K562 (cell line): ENCODE results near the gene NEXN. TPM values are rescaled to one million over a fixed set of nuclear protein-coding genes. Genes with fewer than 3 reads are reported as not detected.

Source experiments
- ATAC-seq: fragments of 200-7000 bp; cut with Tn5 transposase; 3 replicates; pipeline ENCODE4 v1.9.1; 2020; ENCODE audit warnings: moderate library complexity
- BruUV-seq: library from RNA; stranded (reverse); fragments of 400-500 nt; replicated peaks from 2 replicates; lab custom pipeline; 2021; lab: Mats Ljungman, UMichigan
- CTCF ChIA-PET: fragments of 300-600 bp; formaldehyde crosslinking; extraction: SDS; loops from one replicate; lab custom pipeline; 2021; ENCODE audit warnings: low intra/inter-chr PET ratio; lab: Yijun Ruan, JAX
- POLR2A ChIA-PET: fragments of 300-600, 350-650 bp; sonication (Branson Sonifier 250); formaldehyde crosslinking; extraction: SDS; loops from one replicate; lab custom pipeline; 2021; ENCODE audit warnings: antibody characterized with exemption, inconsistent platforms; lab: Yijun Ruan, JAX
- DNase-seq, 4 experiments: peaks; one replicate each; pipeline versions ENCODE4 v3.0.0 to v3.0.0-alpha.2; 2011 to 2018; ENCODE audit warnings: low spot score in 3 of 4, mixed read lengths in 3 of 4; ENCODE audit errors: extremely low read depth in 1 of 4
- FAIRE-seq: peaks from 2 replicates; lab custom pipeline; 2011; peaks lifted over from hg19 to GRCh38; lab: Jason Lieb, UNC
- H2AFZ ChIP-seq: 2 replicates; pipeline ENCODE4 v1.6.0; 2011; ENCODE audit warnings: low read depth, low read length, control low read depth, inconsistent platforms
- H3K27ac ChIP-seq: fragments of 200-600 bp; 3 replicates; pipeline ENCODE4 v1.8.0; 2011; ENCODE audit warnings: low read depth, mild to moderate bottlenecking, control low read depth, inconsistent platforms, low read length, moderate library complexity, mixed read lengths; ENCODE audit errors: extremely low read depth
- H3K27me3 ChIP-seq, 2 experiments: fragments of 300-600 bp in 1 of 2; 2 replicates in 1 of 2; 3 replicates in 1 of 2; pipeline versions ENCODE4 v1.6.0 to v1.8.0; 2011; ENCODE audit warnings: inconsistent platforms in 2 of 2, low read length in 2 of 2, mild to moderate bottlenecking in 1 of 2, mixed read lengths in 1 of 2, moderate library complexity in 1 of 2; ENCODE audit not compliant: control insufficient read depth in 2 of 2, insufficient read depth in 2 of 2
- H3K36me3 ChIP-seq: fragments of 300-600 bp; 3 replicates; pipeline ENCODE4 v1.8.0; 2011; ENCODE audit warnings: mild to moderate bottlenecking, low read length, inconsistent platforms; ENCODE audit not compliant: control insufficient read depth, insufficient read depth
- H3K4me1 ChIP-seq, 2 experiments: fragments of 200-600 bp in 1 of 2; replicated peaks in 1 of 2; 2 replicates in 1 of 2; 3 replicates in 1 of 2; pipeline versions ENCODE4 v1.5.1 to v1.8.0; 2011; ENCODE audit warnings: inconsistent platforms in 2 of 2, low read length in 2 of 2, mild to moderate bottlenecking in 1 of 2, mixed read lengths in 1 of 2, moderate library complexity in 1 of 2; ENCODE audit not compliant: control insufficient read depth in 2 of 2, insufficient read depth in 2 of 2
- H3K4me2 ChIP-seq: 2 replicates; pipeline ENCODE4 v1.6.1; 2011; ENCODE audit warnings: low read length, control low read depth, inconsistent platforms, mixed read lengths; ENCODE audit not compliant: insufficient read depth
- H3K4me3 ChIP-seq: fragments of 200-600 bp; sonication (generic), shearing (Covaris generic); 2 replicates; pipeline ENCODE4 v1.5.1; 2016; ENCODE audit warnings: control low read depth, inconsistent platforms
- H3K79me2 ChIP-seq: fragments of 200-600 bp; 3 replicates; pipeline ENCODE4 v1.8.0; 2011; ENCODE audit warnings: low read length, inconsistent platforms; ENCODE audit not compliant: control insufficient read depth, insufficient read depth
- H3K9ac ChIP-seq, 2 experiments: 2 replicates each; pipeline versions ENCODE4 v1.6.0 to v1.6.1; 2011; ENCODE audit warnings: low read depth in 2 of 2, low read length in 2 of 2, control low read depth in 1 of 2, inconsistent platforms in 1 of 2, mild to moderate bottlenecking in 1 of 2, mixed read lengths in 1 of 2; ENCODE audit not compliant: insufficient read depth in 1 of 2
- H3K9me1 ChIP-seq: one replicate; pipeline ENCODE4 v1.6.0; 2011; ENCODE audit warnings: inconsistent platforms, mild to moderate bottlenecking, low read length, moderate library complexity; ENCODE audit not compliant: control insufficient read depth, insufficient read depth
- H3K9me3 ChIP-seq: replicated peaks from 2 replicates; pipeline ENCODE4 v1.5.1; 2011; ENCODE audit warnings: low read depth, low read length, inconsistent platforms; ENCODE audit not compliant: control insufficient read depth, insufficient read depth
- H4K20me1 ChIP-seq: replicated peaks from 2 replicates; pipeline ENCODE4 v1.6.1; 2011; ENCODE audit warnings: low read length, inconsistent platforms, mixed read lengths; ENCODE audit not compliant: control insufficient read depth, insufficient read depth
- MCM5 ChIP-seq: fragments of 450-650 bp; IDR thresholded peaks from 2 replicates; pipeline ENCODE4 v1.6.1; 2016; ENCODE audit warnings: low read depth
- MTA3 ChIP-seq: fragments of 450-650 bp; formaldehyde crosslinking; IDR thresholded peaks from 2 replicates; pipeline ENCODE4 v1.6.1; 2017; ENCODE audit warnings: mild to moderate bottlenecking, borderline replicate concordance
- NFE2 ChIP-seq: IDR thresholded peaks from 2 replicates; pipeline ENCODE4 v1.6.1; 2014; ENCODE audit warnings: antibody characterized with exemption, low read depth
- SMC3 ChIP-seq: conservative IDR thresholded peaks from 2 replicates; pipeline ENCODE4 v1.6.1; 2011; ENCODE audit warnings: low read depth, low read length, improper control_type of control experiment; ENCODE audit not compliant: insufficient read depth
- ZBTB1 ChIP-seq: sonication (generic); formaldehyde crosslinking; IDR thresholded peaks from 2 replicates; pipeline ENCODE4 v1.8.1; 2023; ENCODE audit warnings: missing genetic modification reagents, low read depth, mild to moderate bottlenecking, borderline replicate concordance
- ZNF12 ChIP-seq: sonication (generic); formaldehyde crosslinking; IDR thresholded peaks from 2 replicates; pipeline ENCODE4 v1.4.0; 2020; ENCODE audit warnings: mild to moderate bottlenecking, missing genetic modification reagents
- ZNF23 ChIP-seq: fragments of 250-450 bp; sonication (Bioruptor Pico); IDR thresholded peaks from 2 replicates; pipeline ENCODE4 v1.4.0; 2020; ENCODE audit warnings: mild to moderate bottlenecking
- WGBS: fragments of 100-300 bp; shearing (Covaris generic); methylation state at CpG from one replicate; pipeline ENCODE4 v1.1.6; 2016; ENCODE audit warnings: low coverage, mixed read lengths; ENCODE audit not compliant: insufficient coverage; ENCODE audit errors: missing lambda C conversion rate; 5-methylcytosine and 5-hydroxymethylcytosine counted together
- in situ Hi-C: fragments of 300-500 bp; cut with MboI; formaldehyde crosslinking; loops from 4 replicates; pipeline ENCODE4 v1.15.0; 2018; ENCODE audit warnings: inconsistent platforms, mixed read lengths
- intact Hi-C: fragments of 100-400 bp; cut with micrococcal nuclease; formaldehyde crosslinking; loops from 2 replicates; pipeline ENCODE4 v1.14.2; 2022
- polyA plus RNA-seq, 8 experiments: library from polyadenylated mRNA; depleted of rRNA in 4 of 8; stranded (reverse) in 5 of 8; unstranded in 3 of 8; fragments of >200 nt; fragmentation: Nextera tagmentation in 2 of 8; fragmentation: Illumina TruSeq in 1 of 8; extraction: Ambion mirVana in 2 of 8; extraction: Trizol in 1 of 8; gene quantifications; 2 replicates each; pipeline versions ENCODE4 v1.2.1 to v1.2.3, GENCODE V29; 2011 to 2014; ENCODE audit warnings: inconsistent platforms in 1 of 8, missing spikeins in 1 of 8
- total RNA-seq, 7 experiments: library from RNA; depleted of rRNA in 6 of 7; stranded (reverse); fragments of >200 nt in 6 of 7; fragmentation: Illumina TruSeq in 2 of 7; extraction: Trizol in 2 of 7; gene quantifications; 2 replicates each; pipeline versions ENCODE4 v1.2.1 to v1.2.3, GENCODE V29; 2011 to 2021; ENCODE audit warnings: low replicate concordance in 1 of 7
- TF ChIP-seq, protein P1 (sequence below): fragments of 450-650 bp; IDR thresholded peaks from 2 replicates; pipeline ENCODE4 v1.6.1; 2017; ENCODE audit warnings: mild to moderate bottlenecking, moderate library complexity
- TF ChIP-seq, protein P2 (sequence below): fragments of 450-650 bp; IDR thresholded peaks from 2 replicates; pipeline ENCODE4 v1.6.1; 2016; ENCODE audit warnings: mild to moderate bottlenecking, moderate library complexity
- TF ChIP-seq, protein P3 (sequence below): fragments of 450-650 bp; formaldehyde crosslinking; IDR thresholded peaks from 2 replicates; pipeline ENCODE4 v1.4.0; 2020; ENCODE audit warnings: mild to moderate bottlenecking

The NEXN gene
- total and polyA plus RNA-seq, 9 of the 15 experiments (the other 6 are each of a cell fraction or from before 2014, with no cell fraction given): 0.18 to 1.8 (median 0.76) TPM

DNA sequence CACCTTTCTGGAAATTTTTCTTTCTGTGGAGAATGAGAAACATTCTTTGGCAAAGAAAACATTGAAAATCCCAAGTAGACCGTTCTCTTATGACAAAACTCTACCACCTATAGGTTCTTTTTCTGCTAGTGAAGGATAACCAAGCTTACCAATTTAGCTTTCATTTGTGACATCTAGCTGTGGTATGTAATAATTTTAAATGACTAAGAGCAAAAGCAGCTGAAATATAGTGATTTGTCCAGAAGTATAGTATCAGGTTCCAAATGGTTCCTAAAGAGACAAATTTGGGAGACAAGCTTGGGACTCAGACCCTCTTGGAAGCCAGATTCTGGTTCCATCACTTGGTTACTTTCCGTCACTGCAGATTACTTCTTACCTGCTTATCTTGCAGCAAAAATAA is 66.1 kb downstream of the NEXN start:
- 95% methylated on average over 2 of the region's 2 CpGs for WGBS
- Histone ChIP-seq H3K27me3 (no peaks in the 10 kb centered on the region), H3K9me3 (no peaks in the 10 kb centered on the region), H3K9me1 (no peaks in the 10 kb centered on the region)
- POLR2A ChIA-PET: interaction anchor here (0.8 to 1.4 kb wide), 5 partner anchors 10 to 24 kb away, joined by 3 to 6 read pairs (median 3); partner anchors contain the start of gene FUBP1
- intact Hi-C loops: no loop called here
- in situ Hi-C loops: no loop called here
- TF ChIP-seq MTA3 (no peak), ZNF12 (CRISPR knock-in tag) (no peak), SMC3 (no peak), NFE2 (no peak), MCM5 (no peak), ZNF23 (no peak), ZBTB1 (CRISPR knock-in tag) (no peak)
- TF ChIP-seq, protein P1, sequence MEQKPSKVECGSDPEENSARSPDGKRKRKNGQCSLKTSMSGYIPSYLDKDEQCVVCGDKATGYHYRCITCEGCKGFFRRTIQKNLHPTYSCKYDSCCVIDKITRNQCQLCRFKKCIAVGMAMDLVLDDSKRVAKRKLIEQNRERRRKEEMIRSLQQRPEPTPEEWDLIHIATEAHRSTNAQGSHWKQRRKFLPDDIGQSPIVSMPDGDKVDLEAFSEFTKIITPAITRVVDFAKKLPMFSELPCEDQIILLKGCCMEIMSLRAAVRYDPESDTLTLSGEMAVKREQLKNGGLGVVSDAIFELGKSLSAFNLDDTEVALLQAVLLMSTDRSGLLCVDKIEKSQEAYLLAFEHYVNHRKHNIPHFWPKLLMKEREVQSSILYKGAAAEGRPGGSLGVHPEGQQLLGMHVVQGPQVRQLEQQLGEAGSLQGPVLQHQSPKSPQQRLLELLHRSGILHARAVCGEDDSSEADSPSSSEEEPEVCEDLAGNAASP: no peak
- TF ChIP-seq, protein P2, sequence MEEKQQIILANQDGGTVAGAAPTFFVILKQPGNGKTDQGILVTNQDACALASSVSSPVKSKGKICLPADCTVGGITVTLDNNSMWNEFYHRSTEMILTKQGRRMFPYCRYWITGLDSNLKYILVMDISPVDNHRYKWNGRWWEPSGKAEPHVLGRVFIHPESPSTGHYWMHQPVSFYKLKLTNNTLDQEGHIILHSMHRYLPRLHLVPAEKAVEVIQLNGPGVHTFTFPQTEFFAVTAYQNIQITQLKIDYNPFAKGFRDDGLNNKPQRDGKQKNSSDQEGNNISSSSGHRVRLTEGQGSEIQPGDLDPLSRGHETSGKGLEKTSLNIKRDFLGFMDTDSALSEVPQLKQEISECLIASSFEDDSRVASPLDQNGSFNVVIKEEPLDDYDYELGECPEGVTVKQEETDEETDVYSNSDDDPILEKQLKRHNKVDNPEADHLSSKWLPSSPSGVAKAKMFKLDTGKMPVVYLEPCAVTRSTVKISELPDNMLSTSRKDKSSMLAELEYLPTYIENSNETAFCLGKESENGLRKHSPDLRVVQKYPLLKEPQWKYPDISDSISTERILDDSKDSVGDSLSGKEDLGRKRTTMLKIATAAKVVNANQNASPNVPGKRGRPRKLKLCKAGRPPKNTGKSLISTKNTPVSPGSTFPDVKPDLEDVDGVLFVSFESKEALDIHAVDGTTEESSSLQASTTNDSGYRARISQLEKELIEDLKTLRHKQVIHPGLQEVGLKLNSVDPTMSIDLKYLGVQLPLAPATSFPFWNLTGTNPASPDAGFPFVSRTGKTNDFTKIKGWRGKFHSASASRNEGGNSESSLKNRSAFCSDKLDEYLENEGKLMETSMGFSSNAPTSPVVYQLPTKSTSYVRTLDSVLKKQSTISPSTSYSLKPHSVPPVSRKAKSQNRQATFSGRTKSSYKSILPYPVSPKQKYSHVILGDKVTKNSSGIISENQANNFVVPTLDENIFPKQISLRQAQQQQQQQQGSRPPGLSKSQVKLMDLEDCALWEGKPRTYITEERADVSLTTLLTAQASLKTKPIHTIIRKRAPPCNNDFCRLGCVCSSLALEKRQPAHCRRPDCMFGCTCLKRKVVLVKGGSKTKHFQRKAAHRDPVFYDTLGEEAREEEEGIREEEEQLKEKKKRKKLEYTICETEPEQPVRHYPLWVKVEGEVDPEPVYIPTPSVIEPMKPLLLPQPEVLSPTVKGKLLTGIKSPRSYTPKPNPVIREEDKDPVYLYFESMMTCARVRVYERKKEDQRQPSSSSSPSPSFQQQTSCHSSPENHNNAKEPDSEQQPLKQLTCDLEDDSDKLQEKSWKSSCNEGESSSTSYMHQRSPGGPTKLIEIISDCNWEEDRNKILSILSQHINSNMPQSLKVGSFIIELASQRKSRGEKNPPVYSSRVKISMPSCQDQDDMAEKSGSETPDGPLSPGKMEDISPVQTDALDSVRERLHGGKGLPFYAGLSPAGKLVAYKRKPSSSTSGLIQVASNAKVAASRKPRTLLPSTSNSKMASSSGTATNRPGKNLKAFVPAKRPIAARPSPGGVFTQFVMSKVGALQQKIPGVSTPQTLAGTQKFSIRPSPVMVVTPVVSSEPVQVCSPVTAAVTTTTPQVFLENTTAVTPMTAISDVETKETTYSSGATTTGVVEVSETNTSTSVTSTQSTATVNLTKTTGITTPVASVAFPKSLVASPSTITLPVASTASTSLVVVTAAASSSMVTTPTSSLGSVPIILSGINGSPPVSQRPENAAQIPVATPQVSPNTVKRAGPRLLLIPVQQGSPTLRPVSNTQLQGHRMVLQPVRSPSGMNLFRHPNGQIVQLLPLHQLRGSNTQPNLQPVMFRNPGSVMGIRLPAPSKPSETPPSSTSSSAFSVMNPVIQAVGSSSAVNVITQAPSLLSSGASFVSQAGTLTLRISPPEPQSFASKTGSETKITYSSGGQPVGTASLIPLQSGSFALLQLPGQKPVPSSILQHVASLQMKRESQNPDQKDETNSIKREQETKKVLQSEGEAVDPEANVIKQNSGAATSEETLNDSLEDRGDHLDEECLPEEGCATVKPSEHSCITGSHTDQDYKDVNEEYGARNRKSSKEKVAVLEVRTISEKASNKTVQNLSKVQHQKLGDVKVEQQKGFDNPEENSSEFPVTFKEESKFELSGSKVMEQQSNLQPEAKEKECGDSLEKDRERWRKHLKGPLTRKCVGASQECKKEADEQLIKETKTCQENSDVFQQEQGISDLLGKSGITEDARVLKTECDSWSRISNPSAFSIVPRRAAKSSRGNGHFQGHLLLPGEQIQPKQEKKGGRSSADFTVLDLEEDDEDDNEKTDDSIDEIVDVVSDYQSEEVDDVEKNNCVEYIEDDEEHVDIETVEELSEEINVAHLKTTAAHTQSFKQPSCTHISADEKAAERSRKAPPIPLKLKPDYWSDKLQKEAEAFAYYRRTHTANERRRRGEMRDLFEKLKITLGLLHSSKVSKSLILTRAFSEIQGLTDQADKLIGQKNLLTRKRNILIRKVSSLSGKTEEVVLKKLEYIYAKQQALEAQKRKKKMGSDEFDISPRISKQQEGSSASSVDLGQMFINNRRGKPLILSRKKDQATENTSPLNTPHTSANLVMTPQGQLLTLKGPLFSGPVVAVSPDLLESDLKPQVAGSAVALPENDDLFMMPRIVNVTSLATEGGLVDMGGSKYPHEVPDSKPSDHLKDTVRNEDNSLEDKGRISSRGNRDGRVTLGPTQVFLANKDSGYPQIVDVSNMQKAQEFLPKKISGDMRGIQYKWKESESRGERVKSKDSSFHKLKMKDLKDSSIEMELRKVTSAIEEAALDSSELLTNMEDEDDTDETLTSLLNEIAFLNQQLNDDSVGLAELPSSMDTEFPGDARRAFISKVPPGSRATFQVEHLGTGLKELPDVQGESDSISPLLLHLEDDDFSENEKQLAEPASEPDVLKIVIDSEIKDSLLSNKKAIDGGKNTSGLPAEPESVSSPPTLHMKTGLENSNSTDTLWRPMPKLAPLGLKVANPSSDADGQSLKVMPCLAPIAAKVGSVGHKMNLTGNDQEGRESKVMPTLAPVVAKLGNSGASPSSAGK: no peak
- TF ChIP-seq, protein P3, sequence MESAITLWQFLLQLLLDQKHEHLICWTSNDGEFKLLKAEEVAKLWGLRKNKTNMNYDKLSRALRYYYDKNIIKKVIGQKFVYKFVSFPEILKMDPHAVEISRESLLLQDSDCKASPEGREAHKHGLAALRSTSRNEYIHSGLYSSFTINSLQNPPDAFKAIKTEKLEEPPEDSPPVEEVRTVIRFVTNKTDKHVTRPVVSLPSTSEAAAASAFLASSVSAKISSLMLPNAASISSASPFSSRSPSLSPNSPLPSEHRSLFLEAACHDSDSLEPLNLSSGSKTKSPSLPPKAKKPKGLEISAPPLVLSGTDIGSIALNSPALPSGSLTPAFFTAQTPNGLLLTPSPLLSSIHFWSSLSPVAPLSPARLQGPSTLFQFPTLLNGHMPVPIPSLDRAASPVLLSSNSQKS: no peak
- TF ChIP-seq, all 486 proteins: peak for 0
- Histone ChIP-seq H3K9ac (no peak overlapping the region), H4K20me1 (no peaks in the 10 kb centered on the region), H3K4me3 (no peak overlapping the region), H3K4me2 (no peak overlapping the region), H3K4me1 (no peaks in the 10 kb centered on the region), H3K79me2 (peaks cover 17% of the 10 kb centered on the region; the same call in 2 of the 3 replicates), H3K36me3 (peaks cover 99% of the 10 kb centered on the region), H3K27ac (no peak overlapping the region), H2AFZ (no peak overlapping the region)
- FAIRE-seq: no peak
- no peak for DNase-seq
- no TSS peak for BruUV-seq
- no peak for ATAC-seq
- CTCF ChIA-PET: no interaction called here
